Measurements from ENCODE around the gene TRIM29.

GRCh38 chr11:120064341-120064740 lies 73.6 kb downstream of the TRIM29 start:
- TF ChIP-seq CREB1 (CRISPR knock-in tag; IDR thresholded peaks at IDR 0.05; ENCODE audit: low read depth) (no peak), CTCF (conservative IDR thresholded peaks at IDR 0.05; ENCODE audit: low read depth in 2 of 2) (no peak), EZH2phosphoT487 (IDR thresholded peaks at IDR 0.05; ENCODE audit: unreplicated experiment) (no peak), POLR2AphosphoS5 (IDR thresholded peaks at IDR 0.05; ENCODE audit: low read depth) (no peak), EZH2 (IDR thresholded peaks at IDR 0.05; ENCODE audit: low read depth, unreplicated experiment) (no peak), REST (IDR thresholded peaks at IDR 0.05; ENCODE audit: unreplicated experiment) (no peak), JUNB (IDR thresholded peaks at IDR 0.05; ENCODE audit: unreplicated experiment) (no peak), ZNF331 (CRISPR knock-in tag; IDR thresholded peaks at IDR 0.05; ENCODE audit: low read depth) (no peak), ZNF462 (CRISPR knock-in tag; IDR thresholded peaks at IDR 0.05) (no peak), NANOG (IDR thresholded peaks at IDR 0.05; ENCODE audit: borderline replicate concordance) (no peak), ZNF114 (CRISPR knock-in tag; IDR thresholded peaks at IDR 0.05) (no peak)
